Measurements from ENCODE around the gene RING1. TPM values are rescaled to one million over a fixed set of nuclear protein-coding genes. Genes with fewer than 3 reads are reported as not detected.

RING1 gene
- total RNA-seq, 1 donor from 2014 or later = 30.8 TPM

DNA sequence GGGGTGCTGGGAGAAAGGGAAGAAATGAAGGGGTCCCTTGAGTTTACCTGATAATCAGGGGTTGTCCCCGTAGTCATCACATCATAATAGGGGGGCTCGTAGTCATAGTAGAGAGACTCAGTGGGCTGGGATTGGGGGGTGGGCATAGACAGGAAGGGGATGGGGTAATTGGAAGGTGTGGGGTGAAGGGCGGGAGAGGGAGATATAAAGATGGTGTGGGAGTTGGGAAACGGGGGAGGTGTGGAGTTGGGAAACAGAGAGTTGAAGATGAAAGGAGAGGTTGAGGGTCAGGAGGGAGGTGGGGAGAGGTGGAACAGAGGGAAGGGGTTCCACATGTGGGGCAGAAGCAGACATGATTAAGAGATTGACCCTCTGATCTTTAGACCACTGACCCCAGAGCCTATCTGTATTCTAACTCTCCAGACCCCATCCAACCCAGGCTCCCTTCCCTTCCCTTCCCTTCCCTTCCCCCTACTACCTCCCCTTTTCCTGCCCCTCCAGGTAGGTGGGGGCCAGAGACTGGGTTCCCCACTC lies 22.6 kb upstream of the RING1 start:
- no peak for FAIRE-seq
- H3K4me3 ChIP-seq (ENCODE audit: insufficient read depth, low read depth, low read length) = no peak overlapping the region

DNA sequence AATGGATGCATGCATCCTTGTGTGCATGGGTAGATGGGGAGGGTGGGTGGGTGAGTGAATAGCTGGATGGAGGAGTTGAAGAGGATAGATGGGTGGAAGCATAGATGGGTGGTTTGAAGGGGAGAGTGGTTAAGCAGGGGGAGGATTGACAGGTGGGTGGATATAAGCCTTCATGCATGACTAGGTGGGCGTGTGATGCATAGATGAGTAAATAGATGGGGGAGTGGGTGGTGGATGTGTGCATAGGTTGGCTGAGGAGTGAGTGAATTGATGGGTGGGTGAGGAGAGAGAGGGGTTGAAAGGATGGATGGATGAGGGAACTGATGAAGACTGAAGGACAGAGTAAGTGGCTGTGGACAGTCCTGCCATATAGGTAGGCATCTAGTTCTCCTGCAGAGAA lies 20.5 kb upstream of the RING1 start:
- Histone ChIP-seq H3K27me3 (ENCODE audit: insufficient read depth, low read length) (peaks cover 13% of the 10 kb centered on the region), H2AFZ (ENCODE audit: low read depth, low read length) (no peak overlapping the region), H3K9ac (ENCODE audit: low read length) (no peak overlapping the region)

More for the DNA sequence above, 22.6 kb upstream of the RING1 start:
- Histone ChIP-seq H4K20me1 (ENCODE audit: insufficient read depth, low read length) (no peaks in the 10 kb centered on the region), H3K27ac (ENCODE audit: low read depth, low read length) (no peak overlapping the region), H3K79me2 (ENCODE audit: insufficient read depth, low read length) (no peaks in the 10 kb centered on the region), H3K27me3 (ENCODE audit: insufficient read depth, low read length) (no peaks in the 10 kb centered on the region), H3K4me1 (ENCODE audit: insufficient read depth, low read length) (no peaks in the 10 kb centered on the region), H3K4me2 (ENCODE audit: low read length) (no peak overlapping the region), H3K9ac (ENCODE audit: low read length) (no peak overlapping the region), H3K9me3 (ENCODE audit: insufficient read depth, low read depth, low read length) (no peaks in the 10 kb centered on the region), H3K36me3 (ENCODE audit: insufficient read depth, low read length) (no peaks in the 10 kb centered on the region), H2AFZ (ENCODE audit: low read depth, low read length) (no peak overlapping the region)
- H3K36me3 Mint-ChIP-seq (ENCODE audit: low read depth, unreplicated experiment) = peaks cover 8% of the 10 kb centered on the region
- H3K4me1 Mint-ChIP-seq (ENCODE audit: low read depth, unreplicated experiment) = peaks cover 2% of the 10 kb centered on the region
- DNase-seq (ENCODE audit: low read depth) = no peak
- H3K27me3 Mint-ChIP-seq (ENCODE audit: low read depth, unreplicated experiment) = peaks cover 28% of the 10 kb centered on the region
- no peak overlapping the region for H3K4me3 Mint-ChIP-seq (ENCODE audit: unreplicated experiment)
- H3K9me3 Mint-ChIP-seq (ENCODE audit: unreplicated experiment) = peaks cover 2% of the 10 kb centered on the region
- H3K27ac Mint-ChIP-seq (ENCODE audit: unreplicated experiment) = no peak overlapping the region
- TF ChIP-seq, protein P1, sequence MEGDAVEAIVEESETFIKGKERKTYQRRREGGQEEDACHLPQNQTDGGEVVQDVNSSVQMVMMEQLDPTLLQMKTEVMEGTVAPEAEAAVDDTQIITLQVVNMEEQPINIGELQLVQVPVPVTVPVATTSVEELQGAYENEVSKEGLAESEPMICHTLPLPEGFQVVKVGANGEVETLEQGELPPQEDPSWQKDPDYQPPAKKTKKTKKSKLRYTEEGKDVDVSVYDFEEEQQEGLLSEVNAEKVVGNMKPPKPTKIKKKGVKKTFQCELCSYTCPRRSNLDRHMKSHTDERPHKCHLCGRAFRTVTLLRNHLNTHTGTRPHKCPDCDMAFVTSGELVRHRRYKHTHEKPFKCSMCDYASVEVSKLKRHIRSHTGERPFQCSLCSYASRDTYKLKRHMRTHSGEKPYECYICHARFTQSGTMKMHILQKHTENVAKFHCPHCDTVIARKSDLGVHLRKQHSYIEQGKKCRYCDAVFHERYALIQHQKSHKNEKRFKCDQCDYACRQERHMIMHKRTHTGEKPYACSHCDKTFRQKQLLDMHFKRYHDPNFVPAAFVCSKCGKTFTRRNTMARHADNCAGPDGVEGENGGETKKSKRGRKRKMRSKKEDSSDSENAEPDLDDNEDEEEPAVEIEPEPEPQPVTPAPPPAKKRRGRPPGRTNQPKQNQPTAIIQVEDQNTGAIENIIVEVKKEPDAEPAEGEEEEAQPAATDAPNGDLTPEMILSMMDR (IDR thresholded peaks at IDR 0.05; ENCODE audit: insufficient read depth, low read depth, low read length) = no peak
- TF ChIP-seq EZH2 (IDR thresholded peaks at IDR 0.05; ENCODE audit: insufficient read depth, low read length) = no peak

DNA sequence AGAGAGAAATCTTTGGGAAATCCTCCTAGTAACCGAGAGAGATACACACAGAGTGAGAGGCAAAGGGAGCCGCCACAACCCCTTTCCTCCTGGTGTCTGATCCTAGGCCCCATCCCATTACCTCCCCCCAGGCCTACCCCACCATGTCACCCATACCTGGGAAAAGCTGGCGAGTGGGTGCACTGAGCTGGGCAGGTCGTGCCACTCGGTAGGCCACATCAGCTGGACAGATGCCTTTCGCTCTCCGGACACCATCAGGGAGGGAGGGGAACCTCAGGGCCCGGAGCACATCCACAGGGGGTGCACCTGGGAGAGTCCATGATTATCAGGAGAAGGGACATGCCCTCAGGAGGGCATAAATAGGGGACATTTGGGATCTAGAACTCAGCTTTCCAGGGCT lies 19.1 kb upstream of the RING1 start:
- H3K4me1 Mint-ChIP-seq (ENCODE audit: low read depth, unreplicated experiment) = peaks cover 4% of the 10 kb centered on the region
- no peak overlapping the region for H3K27ac Mint-ChIP-seq (ENCODE audit: unreplicated experiment)
- Histone ChIP-seq H3K79me2 (ENCODE audit: insufficient read depth, low read length) (no peaks in the 10 kb centered on the region), H2AFZ (ENCODE audit: low read depth, low read length) (no peak overlapping the region), H3K27me3 (ENCODE audit: insufficient read depth, low read length) (peaks cover 13% of the 10 kb centered on the region), H3K36me3 (ENCODE audit: insufficient read depth, low read length) (peaks cover 3% of the 10 kb centered on the region), H3K9ac (ENCODE audit: low read length) (no peak overlapping the region), H3K27ac (ENCODE audit: low read depth, low read length) (no peak overlapping the region), H3K9me3 (ENCODE audit: insufficient read depth, low read depth, low read length) (no peaks in the 10 kb centered on the region), H4K20me1 (ENCODE audit: insufficient read depth, low read length) (peaks cover 12% of the 10 kb centered on the region), H3K4me2 (ENCODE audit: low read length) (no peak overlapping the region), H3K4me3 (ENCODE audit: insufficient read depth, low read depth, low read length) (no peak overlapping the region), H3K4me1 (ENCODE audit: insufficient read depth, low read length) (no peaks in the 10 kb centered on the region)
- H3K36me3 Mint-ChIP-seq (ENCODE audit: low read depth, unreplicated experiment) = peaks cover 7% of the 10 kb centered on the region
- peaks cover 2% of the 10 kb centered on the region for H3K9me3 Mint-ChIP-seq (ENCODE audit: unreplicated experiment)
- DNase-seq (ENCODE audit: low read depth) (no peak), FAIRE-seq (no peak)
- peaks cover 38% of the 10 kb centered on the region for H3K27me3 Mint-ChIP-seq (ENCODE audit: low read depth, unreplicated experiment)
- no peak overlapping the region for H3K4me3 Mint-ChIP-seq (ENCODE audit: unreplicated experiment)
- TF ChIP-seq, protein P1 (IDR thresholded peaks at IDR 0.05; ENCODE audit: insufficient read depth, low read depth, low read length) = no peak
- TF ChIP-seq EZH2 (IDR thresholded peaks at IDR 0.05; ENCODE audit: insufficient read depth, low read length) = no peak

More for the DNA sequence above, 20.5 kb upstream of the RING1 start:
- Mint-ChIP-seq H3K4me1 (ENCODE audit: low read depth, unreplicated experiment) (peaks cover 2% of the 10 kb centered on the region), H3K9me3 (ENCODE audit: unreplicated experiment) (peaks cover 4% of the 10 kb centered on the region), H3K4me3 (ENCODE audit: unreplicated experiment) (no peak overlapping the region), H3K27me3 (ENCODE audit: low read depth, unreplicated experiment) (peaks cover 37% of the 10 kb centered on the region), H3K36me3 (ENCODE audit: low read depth, unreplicated experiment) (peaks cover 5% of the 10 kb centered on the region), H3K27ac (ENCODE audit: unreplicated experiment) (no peak overlapping the region)
- no peak overlapping the region for H3K27ac ChIP-seq (ENCODE audit: low read depth, low read length)
- DNase-seq (ENCODE audit: low read depth) = no peak
- FAIRE-seq = no peak
- H4K20me1 ChIP-seq (ENCODE audit: insufficient read depth, low read length) = peaks cover 5% of the 10 kb centered on the region
- no peaks in the 10 kb centered on the region for H3K9me3 ChIP-seq (ENCODE audit: insufficient read depth, low read depth, low read length)
- no peaks in the 10 kb centered on the region for H3K36me3 ChIP-seq (ENCODE audit: insufficient read depth, low read length)
- H3K79me2 ChIP-seq (ENCODE audit: insufficient read depth, low read length) = no peaks in the 10 kb centered on the region
- H3K4me3 ChIP-seq (ENCODE audit: insufficient read depth, low read depth, low read length) = no peak overlapping the region
- TF ChIP-seq EZH2 (IDR thresholded peaks at IDR 0.05; ENCODE audit: insufficient read depth, low read length) = no peak
- TF ChIP-seq, protein P1 (IDR thresholded peaks at IDR 0.05; ENCODE audit: insufficient read depth, low read depth, low read length) = no peak
- no peaks in the 10 kb centered on the region for H3K4me1 ChIP-seq (ENCODE audit: insufficient read depth, low read length)
- no peak overlapping the region for H3K4me2 ChIP-seq (ENCODE audit: low read length)

Data from astrocyte (in vitro differentiated cells and primary cell).